GM12891 (cell line): Measurements from ENCODE around the gene EMC8.

ENCODE experiments used
- PAX5 ChIP-seq: IDR thresholded peaks from 2 replicates; pipeline ENCODE4 v1.6.1; 2011; ENCODE audit warnings: low read length, moderate library complexity, mild to moderate bottlenecking; ENCODE audit not compliant: insufficient read depth, severe bottlenecking
- POLR2A ChIP-seq: IDR thresholded peaks from 2 replicates; pipeline ENCODE4 v1.6.1; 2011; ENCODE audit warnings: low read depth, low read length, control low read depth
- POLR2AphosphoS5 ChIP-seq: IDR thresholded peaks from 2 replicates; pipeline ENCODE4 v1.6.1; 2011; ENCODE audit warnings: low read depth, low read length, control low read depth
- POU2F2 ChIP-seq: IDR thresholded peaks from 2 replicates; pipeline ENCODE4 v1.6.1; 2011; ENCODE audit warnings: low read depth, mild to moderate bottlenecking, control low read depth, low read length, moderate library complexity
- SPI1 ChIP-seq: IDR thresholded peaks from 2 replicates; pipeline ENCODE4 v1.6.1; 2011; ENCODE audit warnings: low read depth, low read length, control low read depth
- TAF1 ChIP-seq: IDR thresholded peaks from 2 replicates; pipeline ENCODE4 v1.6.1; 2011; ENCODE audit warnings: low read depth, low read length, control low read depth

- no peak for TF ChIP-seq POLR2A
- no peak for TF ChIP-seq POLR2AphosphoS5
- no peak for TF ChIP-seq TAF1
- TF ChIP-seq SPI1, result no peak
- TF ChIP-seq PAX5, result no peak
- no peak for TF ChIP-seq POU2F2
Measured at GRCh38 chr16:85793662-85794298, 5.6 kb downstream of the EMC8 start.
